BJ (cell line): ENCODE data around the gene USE1. TPM values are rescaled to one million over a fixed set of nuclear protein-coding genes. Genes with fewer than 3 reads are reported as not detected.
"Not testable (repeated sequence)": the region's sequence is repeated elsewhere in the genome, so short reads cannot be mapped to it uniquely, and the experiment has no call there.

Experiments
- CTCF ChIA-PET: fragments of 350-600 bp; formaldehyde crosslinking; extraction: SDS; loops from one replicate; lab custom pipeline; 2021; ENCODE audit warnings: antibody characterized with exemption, inconsistent platforms; lab: Yijun Ruan, JAX
- POLR2A ChIA-PET: fragments of 300-600 bp; sonication (Branson Sonifier 250); formaldehyde crosslinking; extraction: SDS; loops from one replicate; lab custom pipeline; 2021; ENCODE audit warnings: antibody characterized with exemption; lab: Charles Lee
- DNase-seq: peaks from one replicate; pipeline ENCODE4 v3.0.0-alpha.2; 2011; ENCODE audit warnings: low read depth
- H3K27me3 ChIP-seq: 2 replicates; pipeline ENCODE4 v1.6.0; 2011; ENCODE audit warnings: low read length; ENCODE audit not compliant: control insufficient read depth, insufficient read depth
- H3K36me3 ChIP-seq: 2 replicates; pipeline ENCODE4 v1.5.1; 2011; ENCODE audit warnings: low read length; ENCODE audit not compliant: control insufficient read depth, insufficient read depth
- H3K4me3 ChIP-seq: 2 replicates; pipeline ENCODE4 v1.5.1; 2011; ENCODE audit warnings: low read depth, mild to moderate bottlenecking, control low read depth, low read length
- polyA plus RNA-seq: library from polyadenylated mRNA; depleted of rRNA; stranded (reverse); fragments of >200 nt; gene quantifications from 2 replicates; pipeline ENCODE4 v1.2.3, GENCODE V29; 2011
- TF ChIP-seq, protein P1 (sequence below): IDR thresholded peaks from 2 replicates; pipeline ENCODE4 v1.5.1; 2011; ENCODE audit warnings: low read depth, mild to moderate bottlenecking, control low read depth, inconsistent platforms, low read length, moderate library complexity; ENCODE audit not compliant: insufficient read depth

The USE1 gene
- polyA plus RNA-seq, 1 experiment: 29.7 TPM

DNA sequence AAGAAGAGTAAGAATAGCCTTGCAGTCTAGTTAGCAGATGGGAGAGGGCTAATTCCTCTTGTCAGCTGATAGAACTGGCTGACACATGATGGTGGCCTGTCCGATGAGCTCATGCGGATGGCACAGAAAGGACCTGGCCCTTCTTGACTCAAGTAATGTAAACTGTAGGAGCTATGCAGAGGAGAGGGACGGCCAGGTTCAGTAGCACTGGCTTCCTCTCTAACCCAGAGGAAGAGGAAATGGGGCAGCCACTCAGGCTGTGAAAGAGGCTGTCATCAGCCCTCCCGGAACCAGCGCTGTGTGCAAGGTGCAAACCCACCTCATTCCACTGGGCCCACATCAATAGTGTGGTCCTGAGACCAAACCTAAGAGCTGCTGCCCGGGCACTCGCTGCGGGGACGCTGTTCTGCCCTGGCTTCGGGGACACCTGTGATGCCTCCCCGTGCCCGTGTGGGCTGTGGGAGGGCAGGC lies 30.8 kb upstream of the USE1 start:
- CTCF ChIA-PET: interaction anchor here (0.7 kb wide), 1 partner anchor 99 kb away, joined by 3 read pairs; no protein-coding TSS in a partner anchor

DNA sequence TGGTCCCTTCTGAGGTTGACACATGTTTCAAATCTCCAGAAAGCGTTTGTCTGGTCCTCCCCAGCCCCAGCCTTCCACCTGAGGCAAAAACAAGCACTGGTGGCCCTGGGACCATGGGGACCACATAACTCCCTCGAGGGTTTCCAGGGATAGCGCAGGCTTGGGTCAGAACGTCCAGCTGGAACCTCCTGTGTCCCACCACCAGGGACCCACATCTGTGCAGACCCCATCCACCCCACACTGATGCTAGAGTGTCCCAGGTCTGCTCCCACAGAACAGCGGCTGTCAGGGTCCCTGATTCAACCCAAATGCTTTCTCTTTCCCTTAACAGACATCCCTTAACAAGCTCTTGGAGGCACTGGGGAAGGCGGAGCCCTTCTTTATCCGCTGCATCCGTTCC lies 29.6 kb upstream of the USE1 start:
- ChIA-PET CTCF (no interaction called here), POLR2A (no interaction called here)
- Histone ChIP-seq H3K27me3 (no peaks in the 10 kb centered on the region), H3K36me3 (peaks cover 50% of the 10 kb centered on the region), H3K4me3 (no peak overlapping the region)
- no peak for DNase-seq
- TF ChIP-seq, protein P1, sequence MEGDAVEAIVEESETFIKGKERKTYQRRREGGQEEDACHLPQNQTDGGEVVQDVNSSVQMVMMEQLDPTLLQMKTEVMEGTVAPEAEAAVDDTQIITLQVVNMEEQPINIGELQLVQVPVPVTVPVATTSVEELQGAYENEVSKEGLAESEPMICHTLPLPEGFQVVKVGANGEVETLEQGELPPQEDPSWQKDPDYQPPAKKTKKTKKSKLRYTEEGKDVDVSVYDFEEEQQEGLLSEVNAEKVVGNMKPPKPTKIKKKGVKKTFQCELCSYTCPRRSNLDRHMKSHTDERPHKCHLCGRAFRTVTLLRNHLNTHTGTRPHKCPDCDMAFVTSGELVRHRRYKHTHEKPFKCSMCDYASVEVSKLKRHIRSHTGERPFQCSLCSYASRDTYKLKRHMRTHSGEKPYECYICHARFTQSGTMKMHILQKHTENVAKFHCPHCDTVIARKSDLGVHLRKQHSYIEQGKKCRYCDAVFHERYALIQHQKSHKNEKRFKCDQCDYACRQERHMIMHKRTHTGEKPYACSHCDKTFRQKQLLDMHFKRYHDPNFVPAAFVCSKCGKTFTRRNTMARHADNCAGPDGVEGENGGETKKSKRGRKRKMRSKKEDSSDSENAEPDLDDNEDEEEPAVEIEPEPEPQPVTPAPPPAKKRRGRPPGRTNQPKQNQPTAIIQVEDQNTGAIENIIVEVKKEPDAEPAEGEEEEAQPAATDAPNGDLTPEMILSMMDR: no peak

More for the DNA sequence above, 30.8 kb upstream of the USE1 start:
- no peak overlapping the region for H3K4me3 ChIP-seq
- POLR2A ChIA-PET: no interaction called here
- H3K27me3 ChIP-seq: no peaks in the 10 kb centered on the region
- no peak for DNase-seq
- H3K36me3 ChIP-seq: peaks cover 48% of the 10 kb centered on the region
- TF ChIP-seq, protein P1: no peak

DNA sequence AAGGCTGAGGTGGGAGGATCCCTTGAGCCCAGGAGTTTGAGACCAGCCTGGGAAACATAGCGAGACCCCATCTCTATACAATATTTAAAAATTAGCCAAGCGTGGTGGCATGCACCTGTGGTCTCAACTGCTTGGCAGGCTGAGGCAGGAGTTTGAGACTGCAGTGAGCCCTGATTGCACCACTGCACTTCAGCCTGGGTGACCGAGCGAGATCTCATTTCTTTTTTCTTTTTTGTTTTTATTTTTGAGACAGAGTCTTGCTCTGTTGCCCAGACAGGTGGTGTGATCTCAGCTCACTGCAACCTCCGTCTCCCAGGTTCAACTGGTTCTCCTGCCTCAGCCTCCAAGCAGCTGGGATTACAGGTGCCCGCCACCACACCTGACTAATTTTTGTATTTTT lies 23.4 kb upstream of the USE1 start:
- CTCF ChIA-PET: interaction anchor here (1.4 kb wide), 1 partner anchor 13 kb away, joined by 3 read pairs; no protein-coding TSS in a partner anchor
- peaks cover 53% of the 10 kb centered on the region for H3K36me3 ChIP-seq
- DNase-seq, POLR2A ChIA-PET, H3K27me3 ChIP-seq, H3K4me3 ChIP-seq: not testable (repeated sequence)

DNA sequence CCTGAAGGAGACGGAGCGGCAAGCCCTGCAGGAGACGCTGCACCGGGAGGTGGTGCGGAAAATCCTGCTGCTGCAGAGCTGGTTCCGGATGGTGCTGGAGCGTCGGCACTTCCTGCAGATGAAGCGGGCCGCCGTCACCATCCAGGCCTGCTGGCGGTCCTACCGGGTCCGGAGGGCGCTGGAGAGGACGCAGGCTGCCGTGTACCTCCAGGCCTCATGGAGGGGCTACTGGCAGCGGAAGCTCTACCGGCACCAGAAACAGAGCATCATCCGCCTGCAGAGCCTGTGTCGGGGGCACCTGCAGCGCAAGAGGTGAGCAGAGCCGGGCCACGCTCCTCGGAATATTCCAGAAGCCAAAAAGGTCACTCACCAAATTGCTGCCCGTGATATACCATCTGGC lies 22.4 kb upstream of the USE1 start:
- TF ChIP-seq, protein P1: no peak
- H3K27me3 ChIP-seq: no peaks in the 10 kb centered on the region
- ChIA-PET CTCF (interaction anchor here (1.4 kb wide), 1 partner anchor 12 kb away, joined by 3 read pairs; no protein-coding TSS in a partner anchor), POLR2A (no interaction called here)
- no peak for DNase-seq
- peaks cover 50% of the 10 kb centered on the region for H3K36me3 ChIP-seq
- H3K4me3 ChIP-seq: no peak overlapping the region

DNA sequence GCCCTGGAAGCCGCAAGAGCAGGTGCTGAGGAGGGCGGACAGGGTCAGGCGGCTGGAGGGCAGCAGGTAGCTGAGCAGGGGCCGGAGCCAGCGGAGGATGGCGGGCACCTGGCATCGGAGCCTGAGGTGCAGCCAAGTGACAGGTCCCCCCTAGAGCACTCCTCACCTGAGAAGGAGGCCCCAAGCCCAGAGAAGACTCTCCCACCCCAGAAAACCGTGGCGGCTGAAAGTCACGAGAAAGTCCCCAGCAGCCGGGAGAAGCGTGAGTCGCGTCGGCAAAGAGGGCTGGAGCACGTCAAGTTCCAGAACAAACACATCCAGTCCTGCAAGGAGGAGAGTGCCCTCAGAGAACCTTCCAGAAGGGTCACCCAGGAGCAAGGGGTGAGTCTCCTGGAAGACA lies 20.5 kb upstream of the USE1 start:
- TF ChIP-seq, protein P1: no peak
- Histone ChIP-seq H3K36me3 (peaks cover 50% of the 10 kb centered on the region), H3K27me3 (no peaks in the 10 kb centered on the region), H3K4me3 (no peak overlapping the region)
- ChIA-PET CTCF (no interaction called here), POLR2A (no interaction called here)
- DNase-seq: no peak

DNA sequence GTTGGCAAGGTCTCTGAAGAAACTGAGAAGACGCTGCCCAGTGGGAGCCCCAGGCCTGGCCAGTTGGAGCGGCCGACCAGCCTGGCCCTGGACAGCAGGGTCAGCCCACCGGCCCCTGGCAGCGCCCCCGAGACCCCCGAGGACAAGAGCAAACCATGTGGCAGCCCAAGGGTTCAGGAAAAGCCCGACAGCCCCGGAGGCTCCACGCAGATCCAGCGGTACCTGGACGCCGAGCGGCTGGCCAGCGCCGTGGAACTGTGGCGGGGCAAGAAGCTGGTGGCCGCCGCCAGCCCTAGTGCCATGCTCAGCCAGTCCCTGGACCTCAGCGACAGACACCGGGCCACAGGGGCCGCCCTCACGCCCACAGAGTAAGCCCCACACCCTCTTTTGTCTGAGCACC lies 20.1 kb upstream of the USE1 start:
- POLR2A ChIA-PET: no interaction called here
- no peak overlapping the region for H3K4me3 ChIP-seq
- H3K36me3 ChIP-seq: peaks cover 50% of the 10 kb centered on the region
- TF ChIP-seq, protein P1: no peak
- no peaks in the 10 kb centered on the region for H3K27me3 ChIP-seq
- no peak for DNase-seq
- CTCF ChIA-PET: interaction anchor here (0.8 kb wide), 1 partner anchor 88 kb away, joined by 4 read pairs; no protein-coding TSS in a partner anchor
